Lower leg skin (tissue), 3 donors: ENCODE results near the gene PDS5A.

Experiments
- CTCF ChIP-seq, 3 donors: fragments of 450-650 bp; IDR thresholded peaks; one replicate each; pipeline ENCODE4 v1.5.1; 2016; ENCODE audit warnings: antibody characterized with exemption in 3 of 3, mild to moderate bottlenecking in 3 of 3, moderate library complexity in 2 of 3
- POLR2A ChIP-seq, 2 donors: fragments of 450-650 bp; IDR thresholded peaks; one replicate each; pipeline ENCODE4 v1.6.1; 2016 to 2017; ENCODE audit warnings: antibody characterized with exemption in 2 of 2, mild to moderate bottlenecking in 1 of 2, moderate library complexity in 1 of 2

GRCh38 chr4:39852636-39853035 lies 125.1 kb downstream of the PDS5A start:
- TF ChIP-seq CTCF (IDR thresholded peaks at IDR 0.05) (no peak), POLR2A (IDR thresholded peaks at IDR 0.05) (no peak)
